Measurements from ENCODE around the gene SNX10.
"Not testable (repeated sequence)": the region's sequence is repeated elsewhere in the genome, so short reads cannot be mapped to it uniquely, and the experiment has no call there.

Gene SNX10

GRCh38 chr7:26291699-26292538 lies at the start of gene SNX10:
Gene SNX10, plus strand, starts transcription at chr7:26291862. Its CDS starts 54,581 bp downstream, at chr7:26346443.
- DNase-seq (ENCODE audit: low read depth), result no peak

- no peak for DNase-seq (ENCODE audit: low read depth)
Measured at GRCh38 chr7:26245150-26245549, 46.5 kb upstream of the SNX10 start.

GRCh38 chr7:26250239-26250638 lies 41.4 kb upstream of the SNX10 start:
- no peak for DNase-seq (ENCODE audit: low read depth)

GRCh38 chr7:26261866-26262265 lies 29.8 kb upstream of the SNX10 start:
- DNase-seq (ENCODE audit: low read depth), result not testable (repeated sequence)

- DNase-seq (ENCODE audit: low read depth), result no peak
Measured at GRCh38 chr7:26265065-26265464, 26.6 kb upstream of the SNX10 start.

GRCh38 chr7:26265499-26266075 lies 26.1 kb upstream of the SNX10 start:
- DNase-seq (ENCODE audit: low read depth), result no peak

- no peak for DNase-seq (ENCODE audit: low read depth)
Measured at GRCh38 chr7:26267601-26268166, 24.0 kb upstream of the SNX10 start.

GRCh38 chr7:26275213-26275612 lies 16.4 kb upstream of the SNX10 start:
- no peak for DNase-seq (ENCODE audit: low read depth)

- no peak for DNase-seq (ENCODE audit: low read depth)
Measured at GRCh38 chr7:26278770-26279169, 12.9 kb upstream of the SNX10 start.

- DNase-seq (ENCODE audit: low read depth), result no peak
Measured at GRCh38 chr7:26279405-26279804, 12.3 kb upstream of the SNX10 start.

GRCh38 chr7:26280097-26280496 lies 11.6 kb upstream of the SNX10 start:
- no peak for DNase-seq (ENCODE audit: low read depth)

GRCh38 chr7:26280723-26281122 lies 10.9 kb upstream of the SNX10 start:
- no peak for DNase-seq (ENCODE audit: low read depth)

GRCh38 chr7:26284477-26284876 lies 7.2 kb upstream of the SNX10 start:
- DNase-seq (ENCODE audit: low read depth), result no peak

- DNase-seq (ENCODE audit: low read depth), result no peak
Measured at GRCh38 chr7:26284995-26285632, 6.5 kb upstream of the SNX10 start.

GRCh38 chr7:26286157-26286556 lies 5.5 kb upstream of the SNX10 start:
- DNase-seq (ENCODE audit: low read depth), result no peak

- DNase-seq (ENCODE audit: low read depth), result not testable (repeated sequence)
Measured at GRCh38 chr7:26288126-26288525, 3.5 kb upstream of the SNX10 start.

GRCh38 chr7:26291251-26291650 lies 411 bp upstream of the SNX10 start:
- DNase-seq (ENCODE audit: low read depth), result no peak

GRCh38 chr7:26292768-26293560 lies 1.3 kb downstream of the SNX10 start:
- no peak for DNase-seq (ENCODE audit: low read depth)

- no peak for DNase-seq (ENCODE audit: low read depth)
Measured at GRCh38 chr7:26293569-26294308, 2.1 kb downstream of the SNX10 start.

- DNase-seq (ENCODE audit: low read depth), result no peak
Measured at GRCh38 chr7:26295015-26295414, 3.4 kb downstream of the SNX10 start.

GRCh38 chr7:26295586-26295985 lies 3.9 kb downstream of the SNX10 start:
- no peak for DNase-seq (ENCODE audit: low read depth)
